Thoracic aorta (tissue), 2 donors: ENCODE results near the gene KCTD6. TPM values are rescaled to one million over a fixed set of nuclear protein-coding genes. Genes with fewer than 3 reads are reported as not detected.

Experiments used
- ATAC-seq: fragments of 150-250 bp; one replicate; pipeline ENCODE4 v1.8.0; 2017; ENCODE audit warnings: low read depth; ENCODE audit not compliant: insufficient number of reproducible peaks, low FRiP score
- DNase-seq: peaks from one replicate; pipeline ENCODE4 v3.0.0-alpha.2; 2020; ENCODE audit warnings: low spot score
- H3K27ac ChIP-seq, 2 donors: fragments of 200-600 bp; sonication (generic); 1 replicate in 1 of 2; 2 replicates in 1 of 2; pipeline ENCODE4 v1.5.1; 2016; ENCODE audit warnings: mild to moderate bottlenecking in 2 of 2, moderate library complexity in 2 of 2
- H3K27me3 ChIP-seq: fragments of 200-600 bp; sonication (generic); replicated peaks from 2 replicates; pipeline ENCODE4 v1.6.0; 2016; ENCODE audit warnings: mild to moderate bottlenecking; ENCODE audit not compliant: insufficient read depth
- H3K36me3 ChIP-seq: fragments of 200-600 bp; sonication (generic); one replicate; pipeline ENCODE4 v1.5.1; 2016
- H3K4me1 ChIP-seq, 2 donors: fragments of 200-600 bp; sonication (generic); 1 replicate in 1 of 2; 2 replicates in 1 of 2; pipeline versions ENCODE4 v1.5.1 to v1.6.0; 2016; ENCODE audit warnings: low read depth in 2 of 2, mild to moderate bottlenecking in 1 of 2; ENCODE audit not compliant: control insufficient read depth in 1 of 2
- H3K4me3 ChIP-seq: fragments of 200-600 bp; sonication (generic); 2 replicates; pipeline ENCODE4 v1.5.1; 2016; ENCODE audit warnings: mild to moderate bottlenecking
- H3K9me3 ChIP-seq: fragments of 200-600 bp; sonication (generic); 2 replicates; pipeline ENCODE4 v1.5.1; 2016
- total RNA-seq, 2 donors: library from RNA; depleted of rRNA; stranded (reverse); fragments of >200 nt; gene quantifications; one replicate each; pipeline versions ENCODE4 v1.1.0 to v1.2.3, GENCODE V29; 2016
- TF ChIP-seq, protein P1 (sequence below): fragments of 200-600 bp; sonication (generic); IDR thresholded peaks from one replicate; pipeline ENCODE4 v1.5.1; 2019; ENCODE audit warnings: antibody characterized with exemption

KCTD6 gene
- total RNA-seq, 2 donors from 2014 or later: 14.5 to 28.6 TPM

DNA sequence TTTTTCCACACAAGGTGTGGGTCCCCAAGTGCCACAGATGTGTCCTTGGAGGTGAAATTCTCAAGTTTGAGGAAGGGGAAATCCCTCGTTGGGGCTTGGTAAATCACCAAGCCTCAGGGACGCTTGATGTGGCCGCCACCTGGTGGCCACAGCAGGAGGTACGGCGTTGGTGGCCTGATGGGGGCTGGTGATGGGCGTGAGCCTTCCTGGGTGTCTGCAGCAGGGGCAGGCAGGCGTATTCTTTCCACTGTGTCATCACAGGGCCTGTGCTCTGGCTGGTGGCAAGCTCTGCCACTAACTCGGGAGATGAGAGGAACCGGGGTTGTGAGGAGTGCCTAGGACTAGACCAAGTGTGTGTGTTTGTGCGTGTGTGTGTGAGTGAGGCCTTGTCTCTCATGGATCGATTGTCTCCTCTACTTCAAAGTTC, 40.9 kb downstream of the KCTD6 start:
- DNase-seq (no peak), ATAC-seq (no peak)
- H3K9me3 ChIP-seq: no peaks in the 10 kb centered on the region
- no peak overlapping the region for H3K4me3 ChIP-seq
- peaks cover 8% of the 10 kb centered on the region for H3K36me3 ChIP-seq
- H3K27ac ChIP-seq: no peak overlapping the region
- no peaks in the 10 kb centered on the region for H3K27me3 ChIP-seq
- TF ChIP-seq, protein P1, sequence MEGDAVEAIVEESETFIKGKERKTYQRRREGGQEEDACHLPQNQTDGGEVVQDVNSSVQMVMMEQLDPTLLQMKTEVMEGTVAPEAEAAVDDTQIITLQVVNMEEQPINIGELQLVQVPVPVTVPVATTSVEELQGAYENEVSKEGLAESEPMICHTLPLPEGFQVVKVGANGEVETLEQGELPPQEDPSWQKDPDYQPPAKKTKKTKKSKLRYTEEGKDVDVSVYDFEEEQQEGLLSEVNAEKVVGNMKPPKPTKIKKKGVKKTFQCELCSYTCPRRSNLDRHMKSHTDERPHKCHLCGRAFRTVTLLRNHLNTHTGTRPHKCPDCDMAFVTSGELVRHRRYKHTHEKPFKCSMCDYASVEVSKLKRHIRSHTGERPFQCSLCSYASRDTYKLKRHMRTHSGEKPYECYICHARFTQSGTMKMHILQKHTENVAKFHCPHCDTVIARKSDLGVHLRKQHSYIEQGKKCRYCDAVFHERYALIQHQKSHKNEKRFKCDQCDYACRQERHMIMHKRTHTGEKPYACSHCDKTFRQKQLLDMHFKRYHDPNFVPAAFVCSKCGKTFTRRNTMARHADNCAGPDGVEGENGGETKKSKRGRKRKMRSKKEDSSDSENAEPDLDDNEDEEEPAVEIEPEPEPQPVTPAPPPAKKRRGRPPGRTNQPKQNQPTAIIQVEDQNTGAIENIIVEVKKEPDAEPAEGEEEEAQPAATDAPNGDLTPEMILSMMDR: peak; percentile 87
- peaks cover 7 to 29% of the 10 kb centered on the region in 2 donors for H3K4me1 ChIP-seq

DNA sequence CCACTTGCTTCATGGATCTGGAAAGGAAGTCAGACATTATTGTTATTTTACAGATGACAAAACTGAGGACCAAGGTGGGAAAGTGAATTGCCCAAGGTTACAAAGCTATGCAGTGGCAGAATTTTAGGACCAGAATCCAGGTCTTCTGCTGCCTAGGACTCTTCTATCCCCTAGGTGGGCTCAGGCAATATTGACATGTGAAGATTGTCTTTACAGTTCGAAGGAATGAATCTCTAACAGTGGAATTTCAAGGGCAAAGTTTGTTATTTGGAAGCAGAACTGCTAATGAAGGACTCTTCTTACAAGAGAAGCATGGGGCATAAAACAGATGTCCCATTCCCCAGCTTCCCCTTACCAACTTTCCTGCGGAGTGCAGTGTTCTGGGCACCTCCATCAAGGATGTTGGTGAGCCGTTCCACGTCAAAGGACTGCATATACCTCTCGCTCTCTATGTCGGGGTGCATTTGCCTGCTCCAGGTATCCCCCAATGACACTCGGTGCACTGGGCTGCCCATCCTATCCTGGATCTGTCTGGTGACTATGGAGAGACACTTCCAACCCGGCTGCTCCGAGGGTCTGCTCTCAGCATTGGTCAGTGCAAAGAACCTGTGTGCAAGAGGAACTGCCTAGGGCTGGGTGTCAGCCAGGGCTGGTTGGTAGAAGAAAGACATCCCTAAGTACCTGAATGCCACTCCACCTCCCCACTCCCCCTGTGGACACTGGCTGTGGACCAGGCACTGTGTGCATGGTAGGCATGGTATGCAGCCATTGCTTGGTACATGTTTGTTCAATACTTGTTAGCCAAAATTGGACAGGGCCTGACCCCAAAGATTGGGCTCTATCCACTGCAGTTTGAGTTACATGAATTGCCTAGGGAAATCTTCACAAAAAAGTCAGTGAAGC, 42.9 kb downstream of the KCTD6 start:
- peaks cover 8% of the 10 kb centered on the region for H3K36me3 ChIP-seq
- no peak overlapping the region for H3K27ac ChIP-seq
- ATAC-seq (no peak), DNase-seq (no peak)
- H3K4me1 ChIP-seq: peaks cover 7 to 22% of the 10 kb centered on the region in 2 donors
- no peaks in the 10 kb centered on the region for H3K27me3 ChIP-seq
- TF ChIP-seq, protein P1: no peak
- no peaks in the 10 kb centered on the region for H3K9me3 ChIP-seq
- H3K4me3 ChIP-seq: no peak overlapping the region

DNA sequence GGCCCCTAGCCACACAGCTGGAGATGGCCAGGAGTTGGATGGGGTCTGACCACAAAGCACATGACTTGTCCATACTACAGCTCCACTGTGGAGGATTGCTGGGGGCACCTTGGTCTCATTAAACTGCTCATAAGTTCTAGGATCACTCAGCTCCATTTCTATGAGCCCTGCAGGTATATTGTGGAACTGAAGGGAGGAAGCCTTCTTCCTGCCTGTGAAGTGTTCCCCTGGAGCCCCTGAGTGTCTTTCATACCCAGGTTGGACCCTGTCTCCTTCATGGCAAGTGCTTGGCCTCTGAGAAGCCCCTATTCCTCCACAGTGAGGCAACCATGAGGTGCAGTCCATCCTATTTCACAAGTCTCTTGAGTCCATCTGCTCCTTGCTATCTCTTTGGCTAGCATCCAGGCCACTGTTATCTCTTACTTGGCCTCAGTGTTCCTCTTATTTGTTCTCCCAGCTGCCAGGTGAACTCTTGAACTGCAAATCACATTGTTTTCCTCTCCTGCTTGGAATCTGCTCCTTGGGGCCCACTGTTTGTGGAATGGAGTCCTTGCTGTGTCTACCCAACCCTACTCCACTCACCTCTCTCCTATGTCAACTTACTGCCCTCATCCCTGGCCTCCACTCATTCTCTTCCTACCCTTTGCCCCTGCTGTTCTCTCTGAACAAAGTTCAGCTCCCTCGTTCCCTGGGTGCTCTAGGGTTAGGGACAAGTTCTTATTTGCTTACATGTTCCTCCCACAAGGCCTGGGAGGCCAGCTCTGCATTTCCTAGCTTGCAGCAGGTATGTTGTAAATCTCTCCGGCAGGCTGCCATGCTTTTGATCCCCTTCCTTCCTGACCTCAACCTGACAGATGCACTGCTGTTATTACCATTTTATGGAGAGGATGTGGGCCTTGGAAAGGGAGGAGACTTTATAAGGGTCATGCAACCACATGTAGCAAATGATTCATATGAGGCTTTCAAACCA, 43.9 kb downstream of the KCTD6 start:
- H3K36me3 ChIP-seq: peaks cover 8% of the 10 kb centered on the region
- H3K4me1 ChIP-seq: peaks cover 7 to 22% of the 10 kb centered on the region in 2 donors
- H3K4me3 ChIP-seq: peak overlapping the region; percentile 65
- TF ChIP-seq, protein P1: no peak
- H3K9me3 ChIP-seq: no peaks in the 10 kb centered on the region
- peak overlapping the region in 1 of 2 donors; percentile 58 for H3K27ac ChIP-seq
- H3K27me3 ChIP-seq: no peaks in the 10 kb centered on the region
- DNase-seq: no peak
- ATAC-seq: no peak

DNA sequence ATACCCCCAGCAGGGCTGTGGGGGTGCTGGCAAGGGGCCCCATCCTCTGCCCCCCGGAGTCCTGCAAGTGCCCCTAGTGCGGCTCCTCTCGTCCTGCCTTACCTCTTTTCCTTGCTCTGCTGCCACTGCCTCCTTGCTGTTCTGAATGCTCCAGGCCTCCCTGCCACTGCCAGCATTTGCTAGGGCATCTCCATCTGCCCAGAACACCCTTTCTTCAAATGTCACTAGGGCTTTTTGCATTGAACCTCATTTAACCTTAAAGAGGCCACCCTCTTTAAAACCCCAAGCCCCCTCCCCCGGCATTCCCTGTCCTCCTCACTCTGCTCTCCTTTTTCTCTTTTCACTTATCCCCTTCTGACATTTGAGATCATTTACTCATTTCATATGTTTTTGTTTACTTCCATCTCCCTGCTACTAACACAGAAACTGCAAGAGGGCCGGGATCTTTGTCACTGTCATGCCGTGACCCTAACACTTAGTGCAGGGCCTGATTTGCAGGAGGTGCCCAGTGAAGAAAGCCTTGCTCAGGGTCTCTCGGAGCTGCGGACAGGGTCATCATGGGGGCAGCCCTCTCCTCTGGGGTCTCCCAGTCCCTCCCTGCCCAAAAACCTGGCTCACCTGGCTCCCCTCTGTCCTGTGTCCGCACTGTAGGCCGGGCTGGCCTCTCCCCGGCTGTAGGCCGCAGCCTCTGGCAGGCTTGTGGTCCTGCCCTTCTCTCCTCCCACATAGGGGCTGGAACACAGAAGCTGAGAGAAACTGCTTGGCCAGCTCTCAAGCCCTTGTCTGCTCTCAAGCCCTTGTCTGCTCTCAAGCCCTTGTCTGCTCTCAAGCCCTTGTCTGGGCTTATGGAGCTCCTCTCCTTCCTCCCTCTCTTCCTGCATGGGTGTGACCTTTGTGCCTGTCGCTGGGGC, 44.9 kb downstream of the KCTD6 start, which contains the start of gene ACOX2:
Gene ACOX2, minus strand, starts transcription at position 690 of the 911 bp plus-strand sequence. CDS start 2,084 bp downstream, outside the sequence.
- ATAC-seq: peak; percentile 79
- Histone ChIP-seq H3K36me3 (peaks cover 8% of the 10 kb centered on the region), H3K9me3 (no peaks in the 10 kb centered on the region), H3K4me3 (peak within 1 kb of the TSS; percentile 65), H3K4me1 (peaks cover 7 to 22% of the 10 kb centered on the region in 2 donors), H3K27ac (peak within 1 kb of the TSS; percentile 58 to 66), H3K27me3 (no peaks in the 10 kb centered on the region)
- TF ChIP-seq, protein P1: no peak
- DNase-seq: no peak
